Hematopoietic multipotent progenitor cell treated with erythropoietin and hydrocortisone succinate and interleukin-3 and kit ligand, for 8 days (in vitro differentiated cells): ENCODE data around the gene HMGCS2.
"Not testable (repeated sequence)": the region's sequence is repeated elsewhere in the genome, so short reads cannot be mapped to it uniquely, and the experiment has no call there.

Experiments used
- DNase-seq: peaks from one replicate; pipeline ENCODE4 v3.0.0-alpha.2; 2015

Gene HMGCS2

DNA sequence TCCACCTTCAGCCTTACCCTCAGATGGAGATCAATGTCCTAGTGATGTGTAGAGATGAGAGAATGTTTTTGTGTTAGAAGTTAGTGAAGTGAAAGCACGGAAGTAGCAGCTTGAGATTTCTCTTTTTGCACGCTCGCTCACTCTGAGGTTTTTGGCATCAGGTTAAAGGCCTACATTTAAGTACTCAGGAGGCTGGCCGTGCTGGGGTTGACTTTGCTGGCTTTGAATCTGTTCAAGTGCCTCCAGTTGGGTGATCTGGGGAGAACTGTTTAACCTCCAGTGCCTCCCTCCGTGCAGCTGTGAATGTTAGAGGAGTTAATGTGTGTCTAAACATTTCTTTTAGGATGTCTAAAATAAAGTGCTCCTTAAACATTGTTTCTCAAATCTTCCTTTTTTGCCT is 43.1 kb downstream of the HMGCS2 start:
- no peak for DNase-seq

DNA sequence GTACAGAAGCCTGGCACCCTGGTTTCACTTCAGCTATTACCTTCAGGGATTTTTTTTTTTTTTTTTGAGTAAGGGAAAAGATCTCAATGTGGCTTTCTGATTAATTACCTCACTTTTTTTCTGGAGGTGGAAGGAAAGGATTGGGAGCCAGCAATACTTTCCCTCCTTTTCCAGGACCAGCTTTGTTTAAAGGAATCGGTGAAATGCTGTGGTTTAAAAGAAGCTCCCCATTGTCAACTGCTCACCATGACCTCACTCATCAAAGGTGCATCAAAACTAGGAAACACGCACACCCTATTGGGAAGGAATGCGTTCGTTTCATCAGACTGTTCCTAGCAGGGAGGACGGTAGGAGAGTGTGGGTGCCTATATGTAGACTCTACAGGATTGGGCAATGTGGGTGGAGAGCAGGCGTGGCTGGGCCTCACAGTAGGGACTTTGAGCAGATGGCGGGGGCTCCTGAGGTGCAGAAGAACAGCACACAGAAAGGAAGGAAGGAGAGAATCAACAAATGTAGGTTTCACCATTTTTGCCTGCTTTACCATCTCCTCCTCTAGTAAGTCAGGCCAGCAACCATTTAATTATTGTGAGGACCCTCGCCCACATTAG is 44.0 kb downstream of the HMGCS2 start:
- no peak for DNase-seq

- no peak for DNase-seq
These were observed 46.8 kb downstream of the HMGCS2 start for GRCh38 chr1:119721896-119722295.

GRCh38 chr1:119720866-119721440 is 47.8 kb downstream of the HMGCS2 start:
- DNase-seq = no peak

DNA sequence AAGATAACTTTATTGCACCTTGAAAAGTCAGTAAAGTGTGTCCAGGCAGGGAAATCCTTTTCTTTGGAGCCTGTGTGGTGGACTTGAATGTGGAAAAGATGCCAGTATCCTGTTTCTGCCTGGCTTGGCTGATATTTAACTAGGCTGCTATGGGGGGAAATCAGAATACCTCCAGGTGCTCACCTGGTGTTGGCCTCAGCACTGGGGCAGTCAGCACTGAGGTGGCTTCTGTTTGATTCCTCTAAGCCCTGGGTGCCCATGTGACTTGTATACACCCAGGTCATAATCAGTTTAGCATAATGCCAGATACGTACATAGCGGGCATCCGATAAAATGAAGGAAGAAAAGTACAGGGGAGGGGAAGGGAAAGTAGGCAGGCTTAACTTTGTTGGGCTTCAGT is 49.7 kb downstream of the HMGCS2 start:
- no peak for DNase-seq

DNA sequence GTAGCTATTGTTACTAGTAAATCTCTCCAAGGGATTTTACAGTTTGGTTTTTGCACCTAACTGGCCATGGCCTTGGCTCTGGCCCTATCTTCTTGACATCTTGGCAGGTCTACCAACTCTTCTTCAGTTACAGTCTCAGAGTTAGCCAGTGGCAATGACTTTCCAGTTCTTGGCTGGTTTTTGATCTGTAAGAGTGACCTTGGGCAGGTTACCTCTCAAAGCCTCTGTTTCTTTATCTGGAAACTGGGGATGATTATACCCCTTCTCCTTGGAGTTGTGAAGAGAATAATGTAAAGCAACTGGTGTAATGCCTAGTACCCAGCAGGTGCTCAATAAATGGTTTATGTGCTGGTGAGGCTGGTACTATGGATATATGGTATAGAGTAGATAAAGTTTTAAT is 50.3 kb downstream of the HMGCS2 start:
- no peak for DNase-seq

DNA sequence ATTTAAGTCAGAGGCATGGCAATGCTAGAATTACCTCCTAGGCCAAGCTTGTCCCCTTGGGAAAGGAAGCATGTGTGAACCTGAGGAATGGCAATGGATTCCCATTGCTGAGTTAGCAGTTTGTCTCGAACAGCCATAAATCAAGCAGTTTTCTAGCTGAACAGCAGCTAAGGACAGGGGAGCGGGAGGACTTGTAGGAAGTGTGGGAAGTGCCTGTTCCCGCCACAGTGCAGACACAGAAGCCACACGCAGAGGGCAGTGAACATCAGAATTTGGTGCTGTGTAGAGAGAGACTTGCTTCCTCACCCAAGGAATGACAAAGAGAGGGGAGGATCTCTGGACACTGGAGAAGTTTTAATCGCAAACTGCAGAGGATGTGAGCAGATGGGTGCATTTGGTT is 53.2 kb downstream of the HMGCS2 start:
- no peak for DNase-seq

DNA sequence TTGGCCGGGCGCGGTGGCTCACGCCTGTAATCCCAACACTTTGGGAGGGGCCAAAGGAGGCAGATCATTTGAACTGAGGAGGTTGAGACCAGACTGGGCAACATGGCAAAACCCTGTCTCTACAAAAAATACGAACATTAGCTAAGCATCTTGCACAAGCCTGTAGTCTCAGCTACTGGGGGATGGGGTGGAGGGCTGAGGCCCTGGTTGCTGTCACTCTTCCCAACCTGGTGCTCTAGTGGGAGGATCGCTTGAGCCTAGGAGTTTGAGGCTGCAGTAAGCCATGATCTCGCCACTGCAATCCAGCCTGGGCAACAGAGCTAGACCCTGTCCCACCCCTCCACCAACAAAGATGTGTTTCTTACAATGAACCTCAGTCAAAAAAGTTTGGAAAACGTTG is 54.1 kb downstream of the HMGCS2 start:
- no peak for DNase-seq

- DNase-seq = no peak
These were observed 54.8 kb downstream of the HMGCS2 start for GRCh38 chr1:119713749-119714456.

- DNase-seq = no peak
These were observed 55.5 kb downstream of the HMGCS2 start for GRCh38 chr1:119713039-119713748.

GRCh38 chr1:119712342-119713038 is 56.2 kb downstream of the HMGCS2 start:
- peak; percentile 17 for DNase-seq

- peak; percentile 31 for DNase-seq
These were observed 56.8 kb downstream of the HMGCS2 start, which contains the start of gene PHGDH for GRCh38 chr1:119711804-119712341. Gene PHGDH (plus strand): TSS chr1:119711934. CDS start chr1:119712023, 89 bp downstream.

DNA sequence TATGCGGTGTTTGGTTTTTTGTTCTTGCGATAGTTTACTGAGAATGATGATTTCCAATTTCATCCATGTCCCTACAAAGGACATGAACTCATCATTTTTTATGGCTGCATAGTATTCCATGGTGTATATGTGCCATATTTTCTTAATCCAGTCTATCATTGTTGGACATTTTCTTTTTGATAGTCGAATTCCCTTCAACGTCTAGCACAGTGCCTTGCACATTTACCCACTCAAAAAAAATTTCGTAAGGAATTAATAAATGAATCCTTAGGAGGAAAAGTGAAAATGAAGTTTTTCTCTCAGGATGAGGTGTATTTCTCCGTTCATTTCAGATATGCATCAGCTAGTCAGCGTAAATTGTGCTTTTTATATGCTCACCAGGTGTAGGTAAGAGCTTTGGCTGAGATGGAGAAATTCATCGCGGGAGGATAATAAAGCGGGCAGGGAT is 57.3 kb downstream of the HMGCS2 start:
- DNase-seq = not testable (repeated sequence)

DNA sequence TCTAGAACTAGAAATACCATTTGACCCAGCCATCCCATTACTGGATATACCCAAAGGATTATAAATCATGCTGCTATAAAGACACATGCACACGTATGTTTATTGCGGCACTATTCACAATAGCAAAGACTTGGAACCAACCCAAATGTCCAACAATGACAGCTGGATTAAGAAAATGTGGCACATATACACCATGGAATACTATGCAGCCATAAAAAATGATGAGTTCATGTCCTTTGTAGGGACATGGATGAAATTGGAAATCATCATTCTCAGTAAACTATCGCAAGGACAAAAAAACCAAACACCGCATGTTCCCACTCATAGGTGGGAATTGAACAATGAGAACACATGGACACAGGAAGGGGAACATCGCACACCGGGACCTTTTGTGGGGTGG is 62.1 kb downstream of the HMGCS2 start:
- DNase-seq = not testable (repeated sequence)

GRCh38 chr1:119703666-119704450 is 64.8 kb downstream of the HMGCS2 start:
- DNase-seq = no peak

DNA sequence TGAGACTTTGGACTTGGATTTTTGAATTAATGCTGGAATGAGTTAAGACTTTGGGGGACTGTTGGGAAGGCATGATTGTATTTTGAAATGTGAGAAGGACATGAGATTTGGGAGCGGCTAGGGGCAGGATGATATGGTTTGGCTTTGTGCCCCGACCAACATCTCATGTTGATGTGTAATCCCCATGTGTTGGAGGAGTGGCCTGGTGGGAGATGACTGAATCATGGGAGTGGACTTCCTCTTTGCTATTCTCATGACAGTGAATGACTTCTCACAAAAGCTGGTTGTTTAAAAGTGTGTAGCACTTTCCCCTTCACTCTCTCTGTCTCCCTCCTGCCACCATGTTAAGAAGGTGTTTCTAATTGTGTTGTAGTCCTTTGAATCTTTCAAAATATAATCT is 66.3 kb downstream of the HMGCS2 start:
- no peak for DNase-seq

GRCh38 chr1:119701659-119702058 is 67.0 kb downstream of the HMGCS2 start:
- no peak for DNase-seq

GRCh38 chr1:119700326-119700725 is 68.4 kb downstream of the HMGCS2 start:
- DNase-seq = no peak
